ENCODE results near the gene COL23A1.

The COL23A1 gene

GRCh38 chr5:178415353-178415752 is 174.8 kb downstream of the COL23A1 start:
- Histone ChIP-seq H3K9ac (ENCODE audit: insufficient read length) (no peak overlapping the region), H3K36me3 (ENCODE audit: insufficient read depth, low read length) (no peaks in the 10 kb centered on the region), H3K9me3 (ENCODE audit: low read depth, low read length) (no peaks in the 10 kb centered on the region), H3K4me3 (no peak overlapping the region), H3K27ac (no peak overlapping the region)
- TF ChIP-seq FOXP2 (optimal IDR thresholded peaks at IDR 0.05; ENCODE audit: control extremely low read depth, extremely low read length, insufficient read depth) (no peak), EZH2 (IDR thresholded peaks at IDR 0.05) (no peak), POLR2AphosphoS5 (IDR thresholded peaks at IDR 0.05; ENCODE audit: borderline replicate concordance, low read depth, low read length) (no peak)
- no peak for DNase-seq (ENCODE audit: low read depth, low spot score)

GRCh38 chr5:178413988-178414387 is 176.2 kb downstream of the COL23A1 start:
- no peak for DNase-seq (ENCODE audit: low read depth, low spot score)
- Histone ChIP-seq H3K9ac (ENCODE audit: insufficient read length) (no peak overlapping the region), H3K36me3 (ENCODE audit: insufficient read depth, low read length) (no peaks in the 10 kb centered on the region), H3K27ac (no peak overlapping the region), H3K4me3 (no peak overlapping the region), H3K9me3 (ENCODE audit: low read depth, low read length) (no peaks in the 10 kb centered on the region)
- no peak for TF ChIP-seq POLR2AphosphoS5 (IDR thresholded peaks at IDR 0.05; ENCODE audit: borderline replicate concordance, low read depth, low read length)
- no peak for TF ChIP-seq EZH2 (IDR thresholded peaks at IDR 0.05)
- TF ChIP-seq FOXP2 (optimal IDR thresholded peaks at IDR 0.05; ENCODE audit: control extremely low read depth, extremely low read length, insufficient read depth) = no peak

- no peak for DNase-seq (ENCODE audit: low read depth, low spot score)
- TF ChIP-seq POLR2AphosphoS5 (IDR thresholded peaks at IDR 0.05; ENCODE audit: borderline replicate concordance, low read depth, low read length) = no peak
- no peak for TF ChIP-seq EZH2 (IDR thresholded peaks at IDR 0.05)
- no peak for TF ChIP-seq FOXP2 (optimal IDR thresholded peaks at IDR 0.05; ENCODE audit: control extremely low read depth, extremely low read length, insufficient read depth)
- Histone ChIP-seq H3K27ac (no peak overlapping the region), H3K9ac (ENCODE audit: insufficient read length) (no peak overlapping the region), H3K9me3 (ENCODE audit: low read depth, low read length) (no peaks in the 10 kb centered on the region), H3K4me3 (no peak overlapping the region), H3K36me3 (ENCODE audit: insufficient read depth, low read length) (no peaks in the 10 kb centered on the region)
Observed at GRCh38 chr5:178411083-178411482, 179.1 kb downstream of the COL23A1 start.

- no peaks in the 10 kb centered on the region for H3K36me3 ChIP-seq (ENCODE audit: insufficient read depth, low read length)
- no peak overlapping the region for H3K9ac ChIP-seq (ENCODE audit: insufficient read length)
- H3K4me3 ChIP-seq = no peak overlapping the region
- TF ChIP-seq POLR2AphosphoS5 (IDR thresholded peaks at IDR 0.05; ENCODE audit: borderline replicate concordance, low read depth, low read length) (no peak), FOXP2 (optimal IDR thresholded peaks at IDR 0.05; ENCODE audit: control extremely low read depth, extremely low read length, insufficient read depth) (no peak), EZH2 (IDR thresholded peaks at IDR 0.05) (no peak)
- DNase-seq (ENCODE audit: low read depth, low spot score) = no peak
- H3K27ac ChIP-seq = no peak overlapping the region
- H3K9me3 ChIP-seq (ENCODE audit: low read depth, low read length) = no peaks in the 10 kb centered on the region
Observed at GRCh38 chr5:178407646-178408045, 182.5 kb downstream of the COL23A1 start.

DNA sequence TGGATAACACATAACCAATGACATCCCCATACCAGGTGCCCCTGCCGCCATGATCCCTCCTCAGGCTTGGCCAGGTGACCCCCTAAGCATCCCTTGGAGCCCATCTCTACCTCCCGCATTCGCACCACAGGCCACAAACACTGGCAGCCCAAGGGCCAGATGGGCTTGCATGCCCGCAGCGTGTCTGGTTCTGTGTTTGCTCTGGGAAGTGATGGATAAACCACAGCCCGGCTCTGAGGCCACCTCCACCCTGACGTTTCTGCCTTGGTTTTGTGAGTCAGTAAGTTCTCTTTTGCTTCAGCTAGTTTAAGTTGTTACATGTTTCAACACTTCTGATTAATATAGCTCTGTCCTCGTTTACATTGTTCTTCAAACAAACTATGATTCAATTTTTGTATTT is 185.2 kb downstream of the COL23A1 start:
- no peak for DNase-seq (ENCODE audit: low read depth, low spot score)

DNA sequence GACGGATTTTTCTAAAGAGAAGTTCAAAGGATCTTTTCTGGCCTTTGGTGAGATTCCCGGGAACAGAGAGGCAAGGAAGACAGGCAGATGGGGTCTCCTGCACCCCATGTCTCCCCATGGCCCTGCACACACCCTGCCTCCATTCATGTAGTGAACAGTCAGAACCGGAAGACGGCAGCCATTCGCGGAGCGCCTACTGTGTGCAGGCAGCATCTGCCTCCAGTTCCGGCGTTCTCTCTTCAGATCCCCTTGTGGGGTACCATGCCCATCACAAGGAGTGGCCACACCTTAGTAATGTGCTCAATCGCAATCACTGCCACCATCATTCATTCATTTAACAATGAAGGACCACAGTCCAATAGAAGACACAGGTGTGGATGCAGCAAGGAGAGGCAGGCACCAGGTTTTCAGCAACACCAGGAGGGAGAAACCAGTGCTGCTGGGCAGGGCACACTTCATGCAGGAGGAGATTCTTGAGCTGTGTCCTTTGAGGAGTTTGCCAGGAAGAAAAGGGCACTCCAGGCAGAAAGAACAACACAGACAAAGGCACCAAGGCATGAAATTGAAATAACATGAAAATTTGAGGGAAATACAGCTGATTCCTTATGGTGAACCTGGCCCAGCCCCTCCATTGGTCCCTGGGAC is 186.1 kb downstream of the COL23A1 start:
- TF ChIP-seq FOXP2 (optimal IDR thresholded peaks at IDR 0.05; ENCODE audit: control extremely low read depth, extremely low read length, insufficient read depth) (no peak), POLR2AphosphoS5 (IDR thresholded peaks at IDR 0.05; ENCODE audit: borderline replicate concordance, low read depth, low read length) (no peak), EZH2 (IDR thresholded peaks at IDR 0.05) (no peak)

More for the DNA sequence above, 185.2 kb downstream of the COL23A1 start:
- Histone ChIP-seq H3K36me3 (ENCODE audit: insufficient read depth, low read length) (no peaks in the 10 kb centered on the region), H3K4me3 (no peak overlapping the region), H3K27ac (no peak overlapping the region), H3K9me3 (ENCODE audit: low read depth, low read length) (no peaks in the 10 kb centered on the region), H3K9ac (ENCODE audit: insufficient read length) (no peak overlapping the region)
- TF ChIP-seq EZH2 (IDR thresholded peaks at IDR 0.05) (no peak), FOXP2 (optimal IDR thresholded peaks at IDR 0.05; ENCODE audit: control extremely low read depth, extremely low read length, insufficient read depth) (no peak), POLR2AphosphoS5 (IDR thresholded peaks at IDR 0.05; ENCODE audit: borderline replicate concordance, low read depth, low read length) (no peak)

GRCh38 chr5:178403351-178403750 is 186.8 kb downstream of the COL23A1 start:
- Histone ChIP-seq H3K36me3 (ENCODE audit: insufficient read depth, low read length) (no peaks in the 10 kb centered on the region), H3K9ac (ENCODE audit: insufficient read length) (no peak overlapping the region), H3K9me3 (ENCODE audit: low read depth, low read length) (no peaks in the 10 kb centered on the region), H3K4me3 (no peak overlapping the region), H3K27ac (no peak overlapping the region)
- TF ChIP-seq EZH2 (IDR thresholded peaks at IDR 0.05) = no peak
- TF ChIP-seq POLR2AphosphoS5 (IDR thresholded peaks at IDR 0.05; ENCODE audit: borderline replicate concordance, low read depth, low read length) = no peak
- TF ChIP-seq FOXP2 (optimal IDR thresholded peaks at IDR 0.05; ENCODE audit: control extremely low read depth, extremely low read length, insufficient read depth) = no peak
- DNase-seq (ENCODE audit: low read depth, low spot score) = no peak

More for the DNA sequence above, 186.1 kb downstream of the COL23A1 start:
- DNase-seq (ENCODE audit: low read depth, low spot score) = no peak
- no peak overlapping the region for H3K27ac ChIP-seq
- no peaks in the 10 kb centered on the region for H3K9me3 ChIP-seq (ENCODE audit: low read depth, low read length)
- H3K4me3 ChIP-seq = no peak overlapping the region
- H3K36me3 ChIP-seq (ENCODE audit: insufficient read depth, low read length) = no peaks in the 10 kb centered on the region
- no peak overlapping the region for H3K9ac ChIP-seq (ENCODE audit: insufficient read length)

- Histone ChIP-seq H3K9me3 (ENCODE audit: low read depth, low read length) (no peaks in the 10 kb centered on the region), H3K9ac (ENCODE audit: insufficient read length) (no peak overlapping the region), H3K27ac (no peak overlapping the region), H3K36me3 (ENCODE audit: insufficient read depth, low read length) (no peaks in the 10 kb centered on the region), H3K4me3 (no peak overlapping the region)
- TF ChIP-seq EZH2 (IDR thresholded peaks at IDR 0.05) = no peak
- TF ChIP-seq FOXP2 (optimal IDR thresholded peaks at IDR 0.05; ENCODE audit: control extremely low read depth, extremely low read length, insufficient read depth) = no peak
- no peak for TF ChIP-seq POLR2AphosphoS5 (IDR thresholded peaks at IDR 0.05; ENCODE audit: borderline replicate concordance, low read depth, low read length)
- DNase-seq (ENCODE audit: low read depth, low spot score) = no peak
Observed at GRCh38 chr5:178399701-178400095, 190.5 kb downstream of the COL23A1 start.

All from SK-N-MC (cell line).